Measurements from ENCODE around the gene SLC3A2.

- TF ChIP-seq CTCF (conservative IDR thresholded peaks at IDR 0.05 in 1 of 2, IDR thresholded peaks at IDR 0.05 in 1 of 2; ENCODE audit: extremely low read depth in 1 of 2, insufficient read depth in 1 of 2, low read depth in 1 of 2, low read length in 2 of 2), result no peak
- TF ChIP-seq EZH2 (IDR thresholded peaks at IDR 0.05; ENCODE audit: borderline replicate concordance, low read length), result no peak
Observed at GRCh38 chr11:62854013-62854824, 26.5 kb upstream of the SLC3A2 start.

All from mammary epithelial cell (primary cell).